HEK293T (cell line): ENCODE results near the gene RUSC2.
"Not testable (repeated sequence)": the region's sequence is repeated elsewhere in the genome, so short reads cannot be mapped to it uniquely, and the experiment has no call there.

Experiments used
- CTCF ChIA-PET: fragments of 350-600 bp; formaldehyde crosslinking; extraction: SDS; loops from one replicate; lab custom pipeline; 2021; ENCODE audit warnings: antibody characterized with exemption, inconsistent platforms; lab: Yijun Ruan, JAX
- POLR2A ChIA-PET: fragments of 350-600 bp; formaldehyde crosslinking; extraction: SDS; loops from one replicate; lab custom pipeline; 2020; ENCODE audit warnings: antibody characterized with exemption, inconsistent platforms; lab: Yijun Ruan, JAX
- DNase-seq: peaks from one replicate; pipeline ENCODE4 v3.0.0; 2012; ENCODE audit warnings: mixed read lengths; ENCODE audit errors: extremely low spot score
- ARNT ChIP-seq: fragments of 450-650 bp; IDR thresholded peaks from 2 replicates; pipeline ENCODE4 v1.6.1; 2017; ENCODE audit warnings: mild to moderate bottlenecking
- BHLHE40 ChIP-seq: fragments of 450-650 bp; IDR thresholded peaks from 2 replicates; pipeline ENCODE4 v1.6.1; 2016; ENCODE audit warnings: mild to moderate bottlenecking, moderate library complexity, borderline replicate concordance
- CTBP1 ChIP-seq: fragments of 450-650 bp; IDR thresholded peaks from 2 replicates; pipeline ENCODE4 v1.6.1; 2016; ENCODE audit warnings: borderline replicate concordance
- ELF4 ChIP-seq: fragments of 450-650 bp; IDR thresholded peaks from 2 replicates; pipeline ENCODE4 v1.6.1; 2017; ENCODE audit warnings: antibody characterized with exemption
- FOXA1 ChIP-seq: fragments of 450-650 bp; IDR thresholded peaks from 2 replicates; pipeline ENCODE4 v1.6.1; 2016; ENCODE audit warnings: mild to moderate bottlenecking
- FOXK2 ChIP-seq: fragments of 450-650 bp; IDR thresholded peaks from 2 replicates; pipeline ENCODE4 v1.6.1; 2016; ENCODE audit warnings: mild to moderate bottlenecking
- FOXM1 ChIP-seq: fragments of 450-650 bp; IDR thresholded peaks from 2 replicates; pipeline ENCODE4 v1.6.1; 2017; ENCODE audit warnings: mild to moderate bottlenecking, borderline replicate concordance
- HDGF ChIP-seq: fragments of 450-650 bp; IDR thresholded peaks from 2 replicates; pipeline ENCODE4 v1.6.1; 2017; ENCODE audit warnings: antibody characterized with exemption, borderline replicate concordance
- L3MBTL2 ChIP-seq: fragments of 450-650 bp; conservative IDR thresholded peaks from 2 replicates; pipeline ENCODE4 v1.6.1; 2016; ENCODE audit warnings: mild to moderate bottlenecking
- LEF1 ChIP-seq: fragments of 450-650 bp; IDR thresholded peaks from 2 replicates; pipeline ENCODE4 v1.6.1; 2017; ENCODE audit warnings: mild to moderate bottlenecking, borderline replicate concordance
- NFRKB ChIP-seq: fragments of 450-650 bp; IDR thresholded peaks from 2 replicates; pipeline ENCODE4 v1.6.1; 2016; ENCODE audit warnings: mild to moderate bottlenecking, moderate library complexity
- PKNOX1 ChIP-seq: fragments of 450-650 bp; IDR thresholded peaks from 2 replicates; pipeline ENCODE4 v1.6.1; 2016
- SP1 ChIP-seq: fragments of 450-650 bp; IDR thresholded peaks from 2 replicates; pipeline ENCODE4 v1.6.1; 2017
- SUZ12 ChIP-seq: fragments of 450-650 bp; IDR thresholded peaks from 2 replicates; pipeline ENCODE4 v1.6.1; 2016; ENCODE audit warnings: mild to moderate bottlenecking
- TARDBP ChIP-seq: fragments of 450-650 bp; IDR thresholded peaks from 2 replicates; pipeline ENCODE4 v1.6.1; 2016
- ZNF384 ChIP-seq: fragments of 450-650 bp; IDR thresholded peaks from 2 replicates; pipeline ENCODE4 v1.6.1; 2016

RUSC2 gene

GRCh38 chr9:35522700-35523099 lies 32.8 kb downstream of the RUSC2 start:
- ChIA-PET CTCF (no interaction called here), POLR2A (no interaction called here)
- no peak for DNase-seq
- TF ChIP-seq FOXK2 (no peak), ZNF384 (no peak), FOXM1 (no peak), LEF1 (no peak), ELF4 (no peak), HDGF (no peak), PKNOX1 (no peak), SUZ12 (no peak), CTBP1 (no peak), NFRKB (no peak), BHLHE40 (no peak), SP1 (no peak)

- DNase-seq, CTCF ChIA-PET, POLR2A ChIA-PET: not testable (repeated sequence)
Observed at GRCh38 chr9:35523556-35523955, 33.6 kb downstream of the RUSC2 start.

- POLR2A ChIA-PET = no interaction called here
- no peak for TF ChIP-seq ELF4
- TF ChIP-seq SUZ12 = no peak
- TF ChIP-seq ZNF384 = no peak
- no peak for TF ChIP-seq FOXK2
- TF ChIP-seq NFRKB = no peak
- no peak for TF ChIP-seq PKNOX1
- TF ChIP-seq CTBP1 = no peak
- TF ChIP-seq HDGF = no peak
- no peak for TF ChIP-seq BHLHE40
- no peak for TF ChIP-seq LEF1
- CTCF ChIA-PET = no interaction called here
- DNase-seq = no peak
Observed at GRCh38 chr9:35526087-35526801, 36.3 kb downstream of the RUSC2 start.

GRCh38 chr9:35529161-35529823 lies 39.4 kb downstream of the RUSC2 start:
- CTCF ChIA-PET = no interaction called here
- TF ChIP-seq ARNT (no peak), PKNOX1 (peak; percentile 54; the same call in 1 of the 2 replicates)
- POLR2A ChIA-PET = no interaction called here
- no peak for DNase-seq

- TF ChIP-seq FOXK2 (no peak), FOXA1 (no peak), ARNT (no peak), FOXM1 (no peak), SP1 (no peak), TARDBP (no peak), HDGF (no peak), L3MBTL2 (no peak), ELF4 (no peak), NFRKB (no peak), ZNF384 (no peak)
- CTCF ChIA-PET = no interaction called here
- DNase-seq = no peak
- POLR2A ChIA-PET = no interaction called here
Observed at GRCh38 chr9:35533398-35533797, 43.5 kb downstream of the RUSC2 start.

- DNase-seq, CTCF ChIA-PET, POLR2A ChIA-PET: not testable (repeated sequence)
Observed at GRCh38 chr9:35534921-35535320, 45.0 kb downstream of the RUSC2 start.

GRCh38 chr9:35537913-35538312 lies 48.0 kb downstream of the RUSC2 start:
- DNase-seq = no peak
- TF ChIP-seq ARNT (no peak), L3MBTL2 (no peak), HDGF (no peak), PKNOX1 (no peak), LEF1 (no peak)
- POLR2A ChIA-PET = no interaction called here
- CTCF ChIA-PET = no interaction called here
